ENCODE measurements around the gene B2M. TPM values are rescaled to one million over a fixed set of nuclear protein-coding genes. Genes with fewer than 3 reads are reported as not detected.

The B2M gene
- total and polyA plus RNA-seq, 2 experiments from 2014 or later, result 167 to 180 TPM

GRCh38 chr15:44695294-44695693 lies 16.0 kb upstream of the B2M start:
- Mint-ChIP-seq H3K27ac (no peak overlapping the region), H3K27me3 (ENCODE audit: insufficient read depth, low read depth, poor library complexity) (peaks cover 2% of the 10 kb centered on the region), H3K4me1 (no peaks in the 10 kb centered on the region), H3K4me3 (no peak overlapping the region), H3K9me3 (no peaks in the 10 kb centered on the region; the same call in 2 of the 3 replicates), H3K36me3 (ENCODE audit: low read depth) (no peaks in the 10 kb centered on the region)
- Histone ChIP-seq H3K4me2 (no peak overlapping the region), H3K27ac (ENCODE audit: low read depth) (no peak overlapping the region), H3K36me3 (ENCODE audit: insufficient read depth) (no peaks in the 10 kb centered on the region), H3F3A (replicated peaks; ENCODE audit: low read depth) (no peaks in the 10 kb centered on the region), H3K27me3 (ENCODE audit: insufficient read depth) (no peaks in the 10 kb centered on the region), H3K4me3 (no peak overlapping the region), H2AFZ (peak overlapping the region; percentile 75; the same call in 1 of the 2 replicates), H3K4me1 (ENCODE audit: insufficient read depth) (no peaks in the 10 kb centered on the region), H4K20me1 (replicated peaks; ENCODE audit: insufficient read depth) (no peaks in the 10 kb centered on the region), H3K79me2 (replicated peaks; ENCODE audit: insufficient read depth) (no peaks in the 10 kb centered on the region), H3K9me2 (ENCODE audit: insufficient read depth) (0 out of 2 replicates have a peak, but pooled peaks cover 5% of the 10 kb centered on the region)
- DNase-seq (ENCODE audit: low spot score) (no peak), ATAC-seq (no peak)
- TF ChIP-seq, protein P1, sequence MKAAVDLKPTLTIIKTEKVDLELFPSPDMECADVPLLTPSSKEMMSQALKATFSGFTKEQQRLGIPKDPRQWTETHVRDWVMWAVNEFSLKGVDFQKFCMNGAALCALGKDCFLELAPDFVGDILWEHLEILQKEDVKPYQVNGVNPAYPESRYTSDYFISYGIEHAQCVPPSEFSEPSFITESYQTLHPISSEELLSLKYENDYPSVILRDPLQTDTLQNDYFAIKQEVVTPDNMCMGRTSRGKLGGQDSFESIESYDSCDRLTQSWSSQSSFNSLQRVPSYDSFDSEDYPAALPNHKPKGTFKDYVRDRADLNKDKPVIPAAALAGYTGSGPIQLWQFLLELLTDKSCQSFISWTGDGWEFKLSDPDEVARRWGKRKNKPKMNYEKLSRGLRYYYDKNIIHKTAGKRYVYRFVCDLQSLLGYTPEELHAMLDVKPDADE (IDR thresholded peaks at IDR 0.05), result no peak
- TF ChIP-seq, protein P2, sequence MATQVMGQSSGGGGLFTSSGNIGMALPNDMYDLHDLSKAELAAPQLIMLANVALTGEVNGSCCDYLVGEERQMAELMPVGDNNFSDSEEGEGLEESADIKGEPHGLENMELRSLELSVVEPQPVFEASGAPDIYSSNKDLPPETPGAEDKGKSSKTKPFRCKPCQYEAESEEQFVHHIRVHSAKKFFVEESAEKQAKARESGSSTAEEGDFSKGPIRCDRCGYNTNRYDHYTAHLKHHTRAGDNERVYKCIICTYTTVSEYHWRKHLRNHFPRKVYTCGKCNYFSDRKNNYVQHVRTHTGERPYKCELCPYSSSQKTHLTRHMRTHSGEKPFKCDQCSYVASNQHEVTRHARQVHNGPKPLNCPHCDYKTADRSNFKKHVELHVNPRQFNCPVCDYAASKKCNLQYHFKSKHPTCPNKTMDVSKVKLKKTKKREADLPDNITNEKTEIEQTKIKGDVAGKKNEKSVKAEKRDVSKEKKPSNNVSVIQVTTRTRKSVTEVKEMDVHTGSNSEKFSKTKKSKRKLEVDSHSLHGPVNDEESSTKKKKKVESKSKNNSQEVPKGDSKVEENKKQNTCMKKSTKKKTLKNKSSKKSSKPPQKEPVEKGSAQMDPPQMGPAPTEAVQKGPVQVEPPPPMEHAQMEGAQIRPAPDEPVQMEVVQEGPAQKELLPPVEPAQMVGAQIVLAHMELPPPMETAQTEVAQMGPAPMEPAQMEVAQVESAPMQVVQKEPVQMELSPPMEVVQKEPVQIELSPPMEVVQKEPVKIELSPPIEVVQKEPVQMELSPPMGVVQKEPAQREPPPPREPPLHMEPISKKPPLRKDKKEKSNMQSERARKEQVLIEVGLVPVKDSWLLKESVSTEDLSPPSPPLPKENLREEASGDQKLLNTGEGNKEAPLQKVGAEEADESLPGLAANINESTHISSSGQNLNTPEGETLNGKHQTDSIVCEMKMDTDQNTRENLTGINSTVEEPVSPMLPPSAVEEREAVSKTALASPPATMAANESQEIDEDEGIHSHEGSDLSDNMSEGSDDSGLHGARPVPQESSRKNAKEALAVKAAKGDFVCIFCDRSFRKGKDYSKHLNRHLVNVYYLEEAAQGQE (IDR thresholded peaks at IDR 0.05; ENCODE audit: unreplicated experiment), result no peak
- TF ChIP-seq EZH2 (IDR thresholded peaks at IDR 0.05; ENCODE audit: low read depth, unreplicated experiment), result no peak
- no peak for TF ChIP-seq STAT1 (IDR thresholded peaks at IDR 0.05; ENCODE audit: unreplicated experiment)
- no peak for TF ChIP-seq NANOG (IDR thresholded peaks at IDR 0.05; ENCODE audit: borderline replicate concordance)
- TF ChIP-seq ZNF114 (CRISPR knock-in tag; IDR thresholded peaks at IDR 0.05), result no peak
- no peak for TF ChIP-seq POLR2AphosphoS5 (IDR thresholded peaks at IDR 0.05; ENCODE audit: low read depth)
- no peak for TF ChIP-seq JUNB (IDR thresholded peaks at IDR 0.05; ENCODE audit: unreplicated experiment)
- TF ChIP-seq CREB1 (CRISPR knock-in tag; IDR thresholded peaks at IDR 0.05; ENCODE audit: low read depth), result no peak
- TF ChIP-seq ZNF331 (CRISPR knock-in tag; IDR thresholded peaks at IDR 0.05; ENCODE audit: low read depth), result no peak
- TF ChIP-seq ZNF462 (CRISPR knock-in tag; IDR thresholded peaks at IDR 0.05), result no peak
- no peak for TF ChIP-seq CTCF (conservative IDR thresholded peaks at IDR 0.05; ENCODE audit: low read depth in 2 of 2)
- TF ChIP-seq EZH2phosphoT487 (IDR thresholded peaks at IDR 0.05; ENCODE audit: unreplicated experiment), result no peak
